B cell (primary cell): Measurements from ENCODE around the gene PSD4. TPM values are rescaled to one million over a fixed set of nuclear protein-coding genes. Genes with fewer than 3 reads are reported as not detected.

Experiments
- ATAC-seq: fragments of 200-7000 bp; cut with Tn5 transposase; one replicate; pipeline ENCODE4 v1.10.0; 2021; ENCODE audit warnings: low read depth, mild to moderate bottlenecking, moderate number of reproducible peaks, moderate library complexity
- CTCF ChIA-PET: fragments of 350-600 bp; sonication (Branson Sonifier 250); formaldehyde crosslinking; loops from one replicate; lab custom pipeline; 2021; ENCODE audit warnings: antibody characterized with exemption, inconsistent platforms; lab: Charles Lee
- POLR2A ChIA-PET: fragments of 350-600 bp; sonication (Branson Sonifier 250); formaldehyde crosslinking; loops from one replicate; lab custom pipeline; 2021; ENCODE audit warnings: antibody characterized with exemption; lab: Charles Lee
- DNase-seq: peaks from one replicate; pipeline ENCODE4 v3.0.0; 2013
- H2AFZ ChIP-seq: 2 replicates; pipeline ENCODE4 v1.6.1; 2012; ENCODE audit warnings: mild to moderate bottlenecking, low read depth, low read length; ENCODE audit not compliant: insufficient read depth, poor library complexity, severe bottlenecking
- H3K27ac ChIP-seq, 2 donors: 1 replicate in 1 of 2; 2 replicates in 1 of 2; pipeline ENCODE4 v1.5.1; 2012 to 2013; ENCODE audit warnings: low read length in 2 of 2, mild to moderate bottlenecking in 2 of 2, moderate library complexity in 1 of 2
- H3K27me3 ChIP-seq, 4 experiments: fragments of 200-600 bp in 1 of 4; sonication (generic) in 1 of 4; replicated peaks in 1 of 4; 1 replicate in 2 of 4; 2 replicates in 2 of 4; pipeline versions ENCODE4 v1.6.1 to v1.7.0; 2013 to 2016; ENCODE audit warnings: low read length in 3 of 4, mild to moderate bottlenecking in 2 of 4, mixed read lengths in 1 of 4, moderate library complexity in 1 of 4; ENCODE audit not compliant: insufficient read depth in 4 of 4, control insufficient read depth in 3 of 4; ENCODE audit errors: control extremely low read depth in 1 of 4
- H3K36me3 ChIP-seq, 2 experiments: replicated peaks in 1 of 2; 1 replicate in 1 of 2; 2 replicates in 1 of 2; pipeline versions ENCODE4 v1.6.1 to v1.7.1; 2013; ENCODE audit warnings: low read length in 1 of 2; ENCODE audit not compliant: insufficient read depth in 2 of 2, control insufficient read depth in 1 of 2; ENCODE audit errors: control extremely low read depth in 1 of 2, extremely low read depth in 1 of 2
- H3K4me1 ChIP-seq, 2 donors: fragments of 200-600 bp in 1 of 2; sonication (generic) in 1 of 2; 1 replicate in 1 of 2; 2 replicates in 1 of 2; pipeline versions ENCODE4 v1.5.1 to v1.6.1; 2013 to 2017; ENCODE audit warnings: low read length in 2 of 2; ENCODE audit not compliant: control insufficient read depth in 2 of 2, insufficient read depth in 2 of 2
- H3K4me2 ChIP-seq: replicated peaks from 2 replicates; pipeline ENCODE3; 2012; ENCODE audit warnings: mild to moderate bottlenecking, low read depth, low read length; ENCODE audit not compliant: poor library complexity, severe bottlenecking
- H3K4me3 ChIP-seq, 5 experiments: fragments of 200-600 bp in 1 of 5; sonication (generic) in 1 of 5; 1 replicate in 3 of 5; 2 replicates in 2 of 5; pipeline versions ENCODE4 v1.5.1 to v1.7.0; 2011 to 2016; ENCODE audit warnings: low read length in 4 of 5, mild to moderate bottlenecking in 4 of 5, low read depth in 2 of 5, control low read depth in 1 of 5, moderate library complexity in 1 of 5; ENCODE audit not compliant: insufficient read depth in 1 of 5; ENCODE audit errors: control extremely low read depth in 1 of 5, extremely low read depth in 1 of 5
- H3K79me2 ChIP-seq: fragments of 200-600 bp; sonication (generic); one replicate; pipeline ENCODE4 v1.6.0; 2016; ENCODE audit warnings: low read length; ENCODE audit not compliant: control insufficient read depth, insufficient read depth
- H3K9ac ChIP-seq: fragments of 200-600 bp; sonication (generic); 2 replicates; pipeline ENCODE4 v1.6.1; 2017; ENCODE audit warnings: mild to moderate bottlenecking, low read length, moderate library complexity
- H3K9me3 ChIP-seq, 3 donors: one replicate each; pipeline versions ENCODE4 v1.6.1 to v1.7.1; 2013; ENCODE audit warnings: low read length in 2 of 3; ENCODE audit not compliant: control insufficient read depth in 2 of 3, insufficient read depth in 1 of 3; ENCODE audit errors: control extremely low read depth in 1 of 3
- H4K20me1 ChIP-seq: 2 replicates; pipeline ENCODE4 v1.6.0; 2012; ENCODE audit warnings: mild to moderate bottlenecking, low read length; ENCODE audit not compliant: insufficient read depth, control insufficient read depth, poor library complexity, severe bottlenecking
- H3K27ac Mint-ChIP-seq: one replicate; pipeline ENCODE4 v1.8.0; 2021; ENCODE audit warnings: mixed read lengths
- H3K27me3 Mint-ChIP-seq: one replicate; pipeline ENCODE4 v1.8.0; 2021; ENCODE audit warnings: mixed read lengths
- H3K4me1 Mint-ChIP-seq: one replicate; pipeline ENCODE4 v1.8.0; 2021; ENCODE audit warnings: mixed read lengths
- H3K4me3 Mint-ChIP-seq: one replicate; pipeline ENCODE4 v1.8.0; 2021; ENCODE audit warnings: mixed read lengths
- H3K9me3 Mint-ChIP-seq: one replicate; pipeline ENCODE4 v1.8.0; 2022; ENCODE audit warnings: mixed read lengths; ENCODE audit not compliant: insufficient read depth
- EZH2 ChIP-seq: IDR thresholded peaks from 2 replicates; pipeline ENCODE4 v1.6.1; 2012; ENCODE audit warnings: borderline replicate concordance, low read depth, mild to moderate bottlenecking, moderate library complexity, low read length; ENCODE audit not compliant: insufficient read depth, poor library complexity, severe bottlenecking
- WGBS: methylation state at CpG from one replicate; pipeline ENCODE4 v1.1.5; 2013; ENCODE audit warnings: missing lambda C conversion rate; ENCODE audit not compliant: insufficient coverage; 5-methylcytosine and 5-hydroxymethylcytosine counted together
- intact Hi-C: fragments of 100-400 bp; cut with micrococcal nuclease; formaldehyde crosslinking; loops from one replicate; pipeline ENCODE4 v1.10.0; 2022
- polyA plus RNA-seq: library from polyadenylated mRNA; depleted of rRNA; stranded (reverse); fragments of >200 nt; gene quantifications from 2 replicates; pipeline ENCODE4 v1.2.3, GENCODE V29; 2012
- total RNA-seq, 2 donors: library from RNA; stranded (reverse); fragments of 120-200 nt in 1 of 2; gene quantifications; 1 replicate in 1 of 2; 2 replicates in 1 of 2; pipeline versions ENCODE4 v1.2.3 to v1.2.4, GENCODE V29; 2013 to 2022
- TF ChIP-seq, protein P1 (sequence below): fragments of 200-600 bp; IDR thresholded peaks from one replicate; pipeline ENCODE4 v1.8.0; 2022; ENCODE audit warnings: antibody characterized with exemption, mild to moderate bottlenecking

PSD4 gene
- total and polyA plus RNA-seq, 2 donors (not counting 1 experiment from before 2014, with no cell fraction given), result 87.1 to 203 TPM

DNA sequence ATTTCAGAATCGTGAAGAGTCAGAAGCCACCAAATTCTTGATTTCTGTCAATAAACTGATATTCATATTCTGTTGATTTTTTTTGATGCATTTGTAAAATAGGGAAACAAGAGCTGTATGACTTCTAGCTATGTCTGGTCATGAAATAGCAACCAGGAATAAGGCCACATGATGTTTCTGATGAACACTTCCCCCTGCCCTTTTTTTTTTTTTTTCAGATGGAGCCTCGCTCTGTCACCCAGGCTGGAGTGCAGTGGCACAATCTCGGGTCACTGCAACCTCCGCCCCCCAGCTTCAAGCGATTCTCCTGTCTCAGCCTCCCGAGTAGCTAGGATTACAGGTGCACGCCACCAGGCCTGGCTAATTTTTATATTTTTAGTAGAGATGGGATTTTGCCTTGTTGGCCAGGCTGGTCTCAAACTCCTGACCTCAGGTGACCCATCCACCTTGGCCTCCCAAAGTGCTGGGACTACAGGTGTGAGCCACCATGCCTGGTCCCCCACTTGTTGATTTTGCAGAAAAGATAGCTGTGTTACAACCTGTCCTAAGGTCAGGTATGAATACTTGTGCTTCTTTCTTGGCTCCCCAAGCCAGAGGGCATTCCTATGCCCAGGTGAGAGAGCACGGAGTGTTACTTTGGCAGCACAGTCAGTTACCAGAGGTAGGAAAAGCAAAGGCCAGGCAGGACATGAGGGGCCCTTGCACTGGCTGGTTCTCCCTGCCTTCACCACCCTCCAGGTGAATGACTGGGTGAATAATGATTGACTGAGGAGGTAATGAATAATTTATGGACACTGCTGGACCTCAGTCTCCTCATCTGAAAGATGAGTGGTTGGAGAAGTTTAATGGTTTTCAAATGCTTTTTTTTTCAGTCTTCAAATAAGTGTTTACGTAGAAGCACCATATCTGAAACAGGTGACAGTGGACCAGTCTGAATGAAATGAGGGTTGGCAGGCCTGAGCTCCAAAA, 65.4 kb downstream of the PSD4 start:
- H3K4me1 Mint-ChIP-seq, result peaks cover 4% of the 10 kb centered on the region
- H3K4me3 Mint-ChIP-seq, result no peak overlapping the region
- no peak overlapping the region for H2AFZ ChIP-seq
- no peaks in the 10 kb centered on the region for H4K20me1 ChIP-seq
- H3K27ac Mint-ChIP-seq, result no peak overlapping the region
- no peak overlapping the region for H3K9ac ChIP-seq
- no peak overlapping the region for H3K4me3 ChIP-seq
- no peaks in the 10 kb centered on the region for H3K9me3 ChIP-seq
- peaks cover 6% of the 10 kb centered on the region for H3K27me3 Mint-ChIP-seq
- intact Hi-C loops, result no loop called here
- no peaks in the 10 kb centered on the region for H3K27me3 ChIP-seq
- peaks cover 0 to 4% of the 10 kb centered on the region in 2 donors for H3K4me1 ChIP-seq
- DNase-seq (no peak), ATAC-seq (no peak)
- peaks cover 3% of the 10 kb centered on the region for H3K79me2 ChIP-seq
- H3K27ac ChIP-seq, result no peak overlapping the region
- CTCF ChIA-PET, result interaction anchor here (1.0 to 1.8 kb wide), 4 partner anchors 9 to 151 kb away, joined by 3 to 5 read pairs (median 5); no protein-coding TSS in a partner anchor
- POLR2A ChIA-PET, result no interaction called here
- 97% methylated on average over 5 of the region's 9 CpGs for WGBS
- H3K9me3 Mint-ChIP-seq, result no peaks in the 10 kb centered on the region
- TF ChIP-seq, protein P1, sequence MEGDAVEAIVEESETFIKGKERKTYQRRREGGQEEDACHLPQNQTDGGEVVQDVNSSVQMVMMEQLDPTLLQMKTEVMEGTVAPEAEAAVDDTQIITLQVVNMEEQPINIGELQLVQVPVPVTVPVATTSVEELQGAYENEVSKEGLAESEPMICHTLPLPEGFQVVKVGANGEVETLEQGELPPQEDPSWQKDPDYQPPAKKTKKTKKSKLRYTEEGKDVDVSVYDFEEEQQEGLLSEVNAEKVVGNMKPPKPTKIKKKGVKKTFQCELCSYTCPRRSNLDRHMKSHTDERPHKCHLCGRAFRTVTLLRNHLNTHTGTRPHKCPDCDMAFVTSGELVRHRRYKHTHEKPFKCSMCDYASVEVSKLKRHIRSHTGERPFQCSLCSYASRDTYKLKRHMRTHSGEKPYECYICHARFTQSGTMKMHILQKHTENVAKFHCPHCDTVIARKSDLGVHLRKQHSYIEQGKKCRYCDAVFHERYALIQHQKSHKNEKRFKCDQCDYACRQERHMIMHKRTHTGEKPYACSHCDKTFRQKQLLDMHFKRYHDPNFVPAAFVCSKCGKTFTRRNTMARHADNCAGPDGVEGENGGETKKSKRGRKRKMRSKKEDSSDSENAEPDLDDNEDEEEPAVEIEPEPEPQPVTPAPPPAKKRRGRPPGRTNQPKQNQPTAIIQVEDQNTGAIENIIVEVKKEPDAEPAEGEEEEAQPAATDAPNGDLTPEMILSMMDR, result no peak
- TF ChIP-seq EZH2, result no peak
- no peak overlapping the region for H3K4me2 ChIP-seq
- no peaks in the 10 kb centered on the region for H3K36me3 ChIP-seq
